ENCODE results near the gene B4GALNT3.

B4GALNT3 gene

GRCh38 chr12:558580-558979 is 98.8 kb downstream of the B4GALNT3 start:
- TF ChIP-seq SIN3A (IDR thresholded peaks at IDR 0.05; ENCODE audit: borderline replicate concordance, insufficient read depth, low read length) (no peak), FOXP2 (optimal IDR thresholded peaks at IDR 0.05; ENCODE audit: borderline replicate concordance, extremely low read depth, extremely low read length, insufficient read depth) (no peak), TAF1 (IDR thresholded peaks at IDR 0.05; ENCODE audit: borderline replicate concordance, insufficient read depth, low read length) (no peak), POLR2AphosphoS5 (IDR thresholded peaks at IDR 0.05; ENCODE audit: low read depth, low read length) (no peak), REST (IDR thresholded peaks at IDR 0.05; ENCODE audit: insufficient read depth in 1 of 2, low read depth in 2 of 2, low read length in 2 of 2) (no peak)

- TF ChIP-seq FOXP2 (optimal IDR thresholded peaks at IDR 0.05; ENCODE audit: borderline replicate concordance, extremely low read depth, extremely low read length, insufficient read depth) (no peak), REST (IDR thresholded peaks at IDR 0.05; ENCODE audit: insufficient read depth in 1 of 2, low read depth in 2 of 2, low read length in 2 of 2) (no peak), TAF1 (IDR thresholded peaks at IDR 0.05; ENCODE audit: borderline replicate concordance, insufficient read depth, low read length) (no peak)
Measured at GRCh38 chr12:559208-559905, 99.6 kb downstream of the B4GALNT3 start.

- no peak for TF ChIP-seq SIN3A (IDR thresholded peaks at IDR 0.05; ENCODE audit: borderline replicate concordance, insufficient read depth, low read length)
- no peak for TF ChIP-seq FOXP2 (optimal IDR thresholded peaks at IDR 0.05; ENCODE audit: borderline replicate concordance, extremely low read depth, extremely low read length, insufficient read depth)
- TF ChIP-seq POLR2AphosphoS5 (IDR thresholded peaks at IDR 0.05; ENCODE audit: low read depth, low read length): 0 out of 2 replicates have a peak, but pooled peaks have one; percentile 15
- no peak for TF ChIP-seq REST (IDR thresholded peaks at IDR 0.05; ENCODE audit: insufficient read depth in 1 of 2, low read depth in 2 of 2, low read length in 2 of 2)
- no peak for TF ChIP-seq TAF1 (IDR thresholded peaks at IDR 0.05; ENCODE audit: borderline replicate concordance, insufficient read depth, low read length)
Measured at GRCh38 chr12:559906-560455, 100.2 kb downstream of the B4GALNT3 start.

- TF ChIP-seq SIN3A (IDR thresholded peaks at IDR 0.05; ENCODE audit: borderline replicate concordance, insufficient read depth, low read length): no peak
- no peak for TF ChIP-seq REST (IDR thresholded peaks at IDR 0.05; ENCODE audit: insufficient read depth in 1 of 2, low read depth in 2 of 2, low read length in 2 of 2)
- TF ChIP-seq TAF1 (IDR thresholded peaks at IDR 0.05; ENCODE audit: borderline replicate concordance, insufficient read depth, low read length): no peak
- no peak for TF ChIP-seq FOXP2 (optimal IDR thresholded peaks at IDR 0.05; ENCODE audit: borderline replicate concordance, extremely low read depth, extremely low read length, insufficient read depth)
- no peak for TF ChIP-seq POLR2AphosphoS5 (IDR thresholded peaks at IDR 0.05; ENCODE audit: low read depth, low read length)
Measured at GRCh38 chr12:560691-561390, 101.1 kb downstream of the B4GALNT3 start.

Measured in PFSK-1 (cell line).